GM18505 (cell line): ENCODE data around the gene LCT.
"Not testable (repeated sequence)": the region's sequence is repeated elsewhere in the genome, so short reads cannot be mapped to it uniquely, and the experiment has no call there.

Source experiments
- ATAC-seq: cut with Tn5 transposase; IDR thresholded peaks from one replicate; pipeline ENCODE4 v1.9.1; 2021; ENCODE audit not compliant: unreplicated experiment
- POLR2A ChIP-seq: IDR thresholded peaks from 4 replicates; pipeline ENCODE4 v1.6.1; 2011; ENCODE audit warnings: borderline replicate concordance; ENCODE audit not compliant: insufficient read depth, insufficient read length; ENCODE audit errors: extremely low read depth

Gene LCT

GRCh38 chr2:135836596-135837270 lies at the start of gene LCT:
TSS of gene LCT (minus strand) at chr2:135837184. CDS start at chr2:135837169, 15 bp downstream.
- no peak for ATAC-seq
- no peak for TF ChIP-seq POLR2A

- no peak for TF ChIP-seq POLR2A
- ATAC-seq, result no peak
Observed at GRCh38 chr2:135885709-135886108, 48.7 kb upstream of the LCT start.

- TF ChIP-seq POLR2A, result no peak
- ATAC-seq, result no peak
Observed at GRCh38 chr2:135882415-135882814, 45.4 kb upstream of the LCT start.

- ATAC-seq, result not testable (repeated sequence)
Observed at GRCh38 chr2:135876770-135877169, 39.8 kb upstream of the LCT start.

GRCh38 chr2:135876066-135876711 lies 39.2 kb upstream of the LCT start, which contains the start of gene MCM6:
TSS of gene MCM6 (minus strand) at chr2:135876443. CDS start at chr2:135876365, 78 bp downstream.
- ATAC-seq, result peak; percentile 89
- peak; percentile 58 for TF ChIP-seq POLR2A

- TF ChIP-seq POLR2A, result peak; percentile 50
- peak; percentile 57 for ATAC-seq
Observed at GRCh38 chr2:135875491-135876065, 38.6 kb upstream of the LCT start.

GRCh38 chr2:135874777-135875365 lies 37.9 kb upstream of the LCT start:
- no peak for ATAC-seq
- no peak for TF ChIP-seq POLR2A

- ATAC-seq, result peak; percentile 52
- no peak for TF ChIP-seq POLR2A
Observed at GRCh38 chr2:135870571-135870970, 33.6 kb upstream of the LCT start.

- TF ChIP-seq POLR2A, result no peak
- ATAC-seq, result no peak
Observed at GRCh38 chr2:135863233-135863632, 26.2 kb upstream of the LCT start.

GRCh38 chr2:135862718-135863117 lies 25.7 kb upstream of the LCT start:
- no peak for TF ChIP-seq POLR2A
- no peak for ATAC-seq

GRCh38 chr2:135853401-135853800 lies 16.4 kb upstream of the LCT start:
- ATAC-seq, result no peak
- TF ChIP-seq POLR2A, result no peak

GRCh38 chr2:135851858-135852257 lies 14.9 kb upstream of the LCT start:
- ATAC-seq, result no peak
- TF ChIP-seq POLR2A, result no peak

- no peak for ATAC-seq
- TF ChIP-seq POLR2A, result no peak
Observed at GRCh38 chr2:135850892-135851668, 14.1 kb upstream of the LCT start.
